ENCODE data around the gene PLD3.

GRCh38 chr19:40320558-40320935 lies 27.9 kb upstream of the PLD3 start:
- no peak for TF ChIP-seq POLR2AphosphoS5 (IDR thresholded peaks at IDR 0.05; ENCODE audit: insufficient read depth, low read depth, low read length)
- TF ChIP-seq POLR2A (IDR thresholded peaks at IDR 0.05; ENCODE audit: low read depth, low read length) = no peak
- no peak for TF ChIP-seq EZH2 (IDR thresholded peaks at IDR 0.05; ENCODE audit: borderline replicate concordance, low read depth, low read length, severe bottlenecking)
- TF ChIP-seq, protein P1, sequence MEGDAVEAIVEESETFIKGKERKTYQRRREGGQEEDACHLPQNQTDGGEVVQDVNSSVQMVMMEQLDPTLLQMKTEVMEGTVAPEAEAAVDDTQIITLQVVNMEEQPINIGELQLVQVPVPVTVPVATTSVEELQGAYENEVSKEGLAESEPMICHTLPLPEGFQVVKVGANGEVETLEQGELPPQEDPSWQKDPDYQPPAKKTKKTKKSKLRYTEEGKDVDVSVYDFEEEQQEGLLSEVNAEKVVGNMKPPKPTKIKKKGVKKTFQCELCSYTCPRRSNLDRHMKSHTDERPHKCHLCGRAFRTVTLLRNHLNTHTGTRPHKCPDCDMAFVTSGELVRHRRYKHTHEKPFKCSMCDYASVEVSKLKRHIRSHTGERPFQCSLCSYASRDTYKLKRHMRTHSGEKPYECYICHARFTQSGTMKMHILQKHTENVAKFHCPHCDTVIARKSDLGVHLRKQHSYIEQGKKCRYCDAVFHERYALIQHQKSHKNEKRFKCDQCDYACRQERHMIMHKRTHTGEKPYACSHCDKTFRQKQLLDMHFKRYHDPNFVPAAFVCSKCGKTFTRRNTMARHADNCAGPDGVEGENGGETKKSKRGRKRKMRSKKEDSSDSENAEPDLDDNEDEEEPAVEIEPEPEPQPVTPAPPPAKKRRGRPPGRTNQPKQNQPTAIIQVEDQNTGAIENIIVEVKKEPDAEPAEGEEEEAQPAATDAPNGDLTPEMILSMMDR (IDR thresholded peaks at IDR 0.05; ENCODE audit: extremely low read depth in 1 of 2, insufficient read depth in 1 of 2, low read depth in 1 of 2, low read length in 2 of 2) = no peak
- no peak for TF ChIP-seq MAX (IDR thresholded peaks at IDR 0.05; ENCODE audit: insufficient read depth, insufficient read length)
- TF ChIP-seq JUN (IDR thresholded peaks at IDR 0.05; ENCODE audit: borderline replicate concordance, insufficient read depth, insufficient read length, low read depth) = no peak
- no peak for TF ChIP-seq MYC (IDR thresholded peaks at IDR 0.05; ENCODE audit: low read depth, low read length)
- TF ChIP-seq FOS (IDR thresholded peaks at IDR 0.05; ENCODE audit: borderline replicate concordance, insufficient read depth, low read length) = no peak
- TF ChIP-seq GATA2 (IDR thresholded peaks at IDR 0.05; ENCODE audit: insufficient read depth, insufficient read length, low read depth, low read length) = no peak

Measured in endothelial cell of umbilical vein (primary cell).